Hematopoietic multipotent progenitor cell treated with erythropoietin and hydrocortisone succinate and interleukin-3 and kit ligand, for 17 days (in vitro differentiated cells): ENCODE results near the gene CORO1C.

Experiments
- DNase-seq: peaks from one replicate; pipeline ENCODE4 v3.0.0-alpha.2; 2015; ENCODE audit warnings: low spot score

The CORO1C gene

GRCh38 chr12:108615918-108616317 is 115.4 kb downstream of the CORO1C start:
- no peak for DNase-seq

DNA sequence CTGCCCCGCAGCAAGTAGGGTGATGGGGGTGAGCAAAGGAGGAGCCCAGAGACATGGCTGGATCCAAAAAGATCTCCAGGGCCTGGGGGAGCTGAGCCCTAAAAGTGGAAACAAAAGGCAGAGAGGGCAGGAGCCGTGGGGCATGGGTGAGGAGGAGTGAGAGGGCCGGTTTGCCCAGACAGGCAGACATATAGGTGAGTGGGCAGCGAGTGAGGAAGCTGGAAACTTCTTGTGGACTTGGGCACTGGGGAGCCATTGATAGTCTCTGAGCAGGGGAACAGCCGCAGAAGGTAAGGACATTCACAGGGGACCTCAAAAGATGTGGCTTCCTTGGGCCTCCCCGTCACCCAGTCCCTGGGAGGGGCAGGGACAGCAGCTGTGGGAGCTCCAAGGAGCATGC is 116.7 kb downstream of the CORO1C start:
- DNase-seq, result no peak

DNA sequence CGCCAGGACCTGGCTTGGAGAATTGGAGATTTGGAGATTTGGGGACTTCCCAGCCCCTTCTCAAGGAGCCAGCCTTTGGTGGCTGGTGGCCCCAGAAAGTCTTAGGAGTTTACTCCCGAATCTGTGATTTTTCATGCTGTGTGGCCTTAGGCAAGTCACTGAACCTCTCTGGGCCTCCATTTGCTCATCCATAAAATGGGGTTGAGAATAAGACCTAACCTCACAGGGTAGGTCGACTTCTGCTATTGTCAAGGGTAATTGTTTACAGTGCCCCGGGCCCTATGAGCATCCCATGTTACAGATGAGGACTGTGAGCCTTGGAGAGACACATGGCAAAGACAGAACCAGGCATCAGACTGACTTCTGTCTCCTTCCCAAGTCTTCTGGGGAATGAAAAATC is 117.3 kb downstream of the CORO1C start:
- no peak for DNase-seq

- no peak for DNase-seq
Measured at GRCh38 chr12:108613548-108613947, 117.8 kb downstream of the CORO1C start.

DNA sequence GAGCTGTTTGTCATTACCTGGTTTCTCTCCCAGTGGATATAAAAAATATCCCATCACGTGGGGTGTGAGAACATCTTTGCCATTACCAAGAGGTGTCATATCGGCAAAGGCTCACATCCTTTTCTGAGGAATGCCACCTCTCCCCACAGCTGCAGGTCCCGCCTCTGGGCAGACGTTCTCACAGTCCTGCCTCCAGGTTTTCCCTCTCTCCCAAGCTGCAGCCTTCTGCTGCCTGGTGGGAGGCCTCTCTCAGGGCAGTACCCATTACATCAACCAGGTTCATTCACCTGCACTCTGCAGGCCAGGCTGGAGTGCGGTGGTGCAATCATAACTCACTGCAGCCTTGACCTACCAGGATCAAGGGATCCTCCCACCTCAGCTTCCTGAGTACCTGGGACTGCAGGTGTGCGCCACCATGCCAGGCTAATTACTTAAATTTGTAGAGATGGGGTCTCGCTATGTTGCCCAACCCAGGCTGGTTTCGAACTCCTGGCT is 118.5 kb downstream of the CORO1C start:
- DNase-seq, result no peak

DNA sequence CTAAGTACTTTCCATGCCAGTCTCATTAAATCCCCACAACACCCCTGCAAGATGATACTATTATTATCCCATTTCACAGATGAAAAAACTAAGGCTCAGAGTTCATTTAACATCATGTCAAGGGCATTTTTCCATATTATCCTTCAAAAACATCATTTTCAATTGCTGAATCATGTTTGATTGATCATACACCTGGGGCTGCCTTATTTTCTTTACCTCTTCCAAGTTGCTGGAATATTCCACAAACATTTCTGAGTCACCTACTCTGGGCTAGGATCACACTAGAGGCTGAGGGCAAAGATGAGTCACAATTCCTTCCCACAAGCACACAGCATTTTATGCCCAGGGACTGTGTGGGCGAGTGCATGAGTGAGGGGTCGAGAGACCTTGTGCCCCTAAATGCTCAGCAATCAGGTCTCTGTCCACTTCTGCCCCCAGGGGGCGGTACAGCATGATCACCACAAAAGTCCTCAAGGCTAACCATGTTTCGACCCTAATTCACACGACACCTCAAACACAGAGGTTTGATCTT is 119.4 kb downstream of the CORO1C start:
- DNase-seq, result peak; percentile 67

DNA sequence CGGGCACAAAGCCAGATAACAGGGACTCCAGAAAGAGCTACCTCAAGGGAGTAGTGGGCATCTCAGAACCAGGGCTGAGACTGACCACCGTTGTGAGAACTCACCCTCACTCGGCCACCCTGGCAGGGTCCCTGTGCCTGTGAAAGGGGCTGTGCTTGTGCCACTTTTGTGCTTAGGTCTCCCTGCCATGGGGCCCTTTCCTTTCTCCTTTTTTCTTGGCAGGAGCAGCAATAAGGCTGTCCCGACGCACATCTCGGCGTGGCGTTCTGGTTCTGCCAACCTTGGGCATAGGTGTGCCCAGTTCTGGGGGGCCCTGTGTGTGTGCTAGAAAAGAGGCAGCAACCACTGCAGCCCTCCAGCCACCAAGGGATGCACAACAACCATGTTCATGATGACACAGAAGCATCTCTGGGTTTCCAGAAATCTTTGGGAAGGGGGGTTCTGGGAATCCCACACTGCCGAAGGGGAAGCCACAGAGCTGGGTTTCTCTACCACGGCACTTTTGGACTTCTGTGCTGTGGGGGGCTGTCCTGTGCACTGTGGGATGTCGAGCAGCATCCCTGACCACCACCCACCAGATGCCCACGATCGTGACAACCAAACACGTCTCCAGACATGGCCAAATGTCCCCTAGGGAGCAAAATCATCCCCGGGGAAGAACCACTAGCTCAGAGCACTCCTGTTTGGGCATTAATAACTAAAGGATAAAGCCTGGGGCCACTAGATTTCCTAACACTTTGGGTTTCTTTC is 120.3 kb downstream of the CORO1C start:
- DNase-seq, result no peak

GRCh38 chr12:108610336-108610815 is 120.9 kb downstream of the CORO1C start:
- DNase-seq, result no peak

GRCh38 chr12:108609537-108610335 is 121.6 kb downstream of the CORO1C start:
- DNase-seq, result no peak

GRCh38 chr12:108608616-108609015 is 122.7 kb downstream of the CORO1C start:
- DNase-seq, result no peak

- no peak for DNase-seq
Measured at GRCh38 chr12:108607981-108608600, 123.2 kb downstream of the CORO1C start.

GRCh38 chr12:108606492-108606891 is 124.8 kb downstream of the CORO1C start:
- no peak for DNase-seq

- no peak for DNase-seq
Measured at GRCh38 chr12:108605690-108606406, 125.5 kb downstream of the CORO1C start.

GRCh38 chr12:108605000-108605689 is 126.2 kb downstream of the CORO1C start:
- DNase-seq, result no peak

DNA sequence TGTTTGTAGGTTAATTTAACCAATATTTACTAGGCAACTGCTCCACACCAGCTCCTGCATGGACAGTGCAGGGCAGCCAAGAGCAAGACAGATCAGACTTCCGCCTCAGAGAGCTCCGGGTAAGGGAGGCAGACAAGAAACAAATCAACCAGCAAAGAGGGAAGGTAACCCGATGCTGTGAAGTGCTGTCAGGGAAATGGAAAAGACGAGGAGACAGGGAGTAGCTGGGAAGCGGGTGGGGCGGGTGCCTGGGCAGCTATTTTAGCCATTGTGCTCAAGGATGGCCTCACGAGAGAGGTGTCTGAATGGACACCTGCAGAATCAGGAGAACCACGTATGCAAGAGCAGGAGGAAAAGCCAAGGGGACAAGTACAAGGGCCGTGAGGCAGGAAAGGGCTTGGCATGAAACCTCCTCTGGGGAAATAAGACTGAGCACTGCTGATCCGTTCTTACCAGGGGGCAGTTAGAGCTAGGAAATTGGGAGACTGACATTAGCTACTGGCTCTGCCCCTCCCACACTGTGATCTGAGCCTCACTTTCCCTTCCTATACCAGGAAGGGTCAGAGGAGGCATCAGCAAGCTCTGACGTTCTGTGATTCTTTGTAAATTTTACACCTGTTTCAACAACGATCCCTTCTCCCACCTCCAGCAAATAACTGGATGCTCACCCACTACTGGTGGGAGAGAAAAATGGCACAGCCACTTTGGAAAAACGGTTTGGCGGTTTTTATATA is 126.9 kb downstream of the CORO1C start:
- DNase-seq, result no peak

DNA sequence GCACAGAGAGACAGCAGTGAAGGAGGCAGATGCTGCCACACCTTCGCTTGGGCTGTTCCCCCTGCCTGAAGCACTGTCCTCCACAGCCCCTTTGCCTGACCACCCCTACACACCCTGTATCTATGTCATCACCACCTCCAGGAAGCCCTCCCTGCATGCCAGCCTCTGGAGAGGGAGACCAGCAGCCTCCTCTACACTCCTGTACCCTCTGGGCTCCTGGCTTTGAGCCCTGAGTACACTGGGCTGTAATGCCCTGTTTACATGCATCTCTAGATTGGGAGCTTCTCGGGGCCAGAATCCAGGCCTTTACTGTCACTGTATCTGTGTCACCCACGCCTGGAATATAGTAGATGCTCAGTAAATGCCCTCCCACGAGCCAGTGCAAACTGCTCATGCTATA is 127.6 kb downstream of the CORO1C start:
- no peak for DNase-seq

DNA sequence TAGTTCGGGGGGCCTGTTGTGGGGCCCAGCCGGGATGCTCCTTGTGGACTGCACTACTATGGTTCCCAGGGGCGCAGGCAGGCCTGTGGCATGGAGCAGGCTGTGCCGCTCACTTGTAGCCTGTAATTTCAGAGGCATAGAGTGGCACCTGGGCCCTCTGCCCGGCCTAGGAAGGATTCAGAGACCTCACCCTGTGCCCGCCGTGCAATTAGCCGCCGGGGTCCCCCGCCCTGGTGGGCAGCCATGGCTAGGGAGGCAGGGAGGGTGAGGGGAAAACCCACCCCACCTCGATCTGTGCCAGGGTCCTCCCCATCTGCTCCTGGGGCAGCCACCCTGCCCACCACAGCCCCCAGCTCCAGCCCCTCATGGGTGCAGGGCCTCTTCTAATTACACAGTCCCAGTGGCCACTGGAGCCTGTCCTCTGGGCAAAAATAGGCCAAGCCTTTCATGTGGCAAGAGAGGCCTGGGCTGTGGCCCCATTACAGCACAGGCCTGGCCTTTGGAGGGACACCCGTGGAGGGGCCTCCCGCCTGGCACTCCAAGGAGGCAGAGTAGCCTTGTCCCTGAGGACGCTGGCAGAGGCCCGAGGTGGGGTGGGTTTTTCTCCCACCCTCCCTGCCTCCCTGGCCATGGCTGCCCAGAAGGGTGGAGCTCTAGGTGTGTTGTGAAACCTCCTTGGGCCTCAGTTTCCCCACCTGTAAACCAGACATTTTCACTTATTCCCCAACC is 128.2 kb downstream of the CORO1C start:
- no peak for DNase-seq

- DNase-seq, result no peak
Measured at GRCh38 chr12:108602209-108602705, 129.1 kb downstream of the CORO1C start.

DNA sequence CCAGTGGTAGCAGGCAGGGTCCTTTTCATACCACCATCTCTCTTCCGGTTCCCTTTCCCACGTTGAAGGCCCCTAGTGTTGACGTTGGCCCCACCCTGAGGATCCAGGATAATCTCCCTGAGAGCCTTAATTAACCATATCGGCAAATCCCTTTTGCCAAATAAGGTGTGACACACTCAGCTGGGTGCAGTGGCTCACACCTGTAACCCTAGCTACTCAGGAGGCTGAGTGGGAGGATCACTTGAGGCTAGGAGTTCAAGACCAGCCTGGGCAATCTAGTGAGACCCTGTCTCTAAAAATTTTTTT is 130.7 kb downstream of the CORO1C start:
- no peak for DNase-seq
